Hepatocyte (in vitro differentiated cells): ENCODE data around the gene SCP2. TPM values are rescaled to one million over a fixed set of nuclear protein-coding genes. Genes with fewer than 3 reads are reported as not detected.

ENCODE experiments used
- DNase-seq: peaks from one replicate; pipeline ENCODE4 v3.0.0-alpha.2; 2016; ENCODE audit warnings: low spot score
- H2AFZ ChIP-seq: fragments of 200-600 bp; sonication (generic); 2 replicates; pipeline ENCODE4 v1.6.0; 2016; ENCODE audit warnings: antibody characterized with exemption, mild to moderate bottlenecking
- H3K27ac ChIP-seq: fragments of 200-600 bp; sonication (generic); 2 replicates; pipeline ENCODE4 v1.5.1; 2016; ENCODE audit warnings: mild to moderate bottlenecking
- H3K27me3 ChIP-seq: fragments of 200-600 bp; sonication (generic); 2 replicates; pipeline ENCODE4 v1.6.1; 2016
- H3K36me3 ChIP-seq: fragments of 200-600 bp; sonication (generic); replicated peaks from 2 replicates; pipeline ENCODE4 v1.5.1; 2016; ENCODE audit warnings: low read depth; ENCODE audit not compliant: insufficient read depth
- H3K4me1 ChIP-seq: fragments of 200-600 bp; sonication (generic); 2 replicates; pipeline ENCODE4 v1.5.1; 2016; ENCODE audit warnings: mild to moderate bottlenecking, moderate library complexity; ENCODE audit not compliant: insufficient read depth
- H3K4me2 ChIP-seq: fragments of 200-600 bp; sonication (generic); 2 replicates; pipeline ENCODE4 v1.6.0; 2016
- H3K4me3 ChIP-seq: fragments of 200-600 bp; sonication (generic); 2 replicates; pipeline ENCODE4 v1.5.1; 2016; ENCODE audit warnings: mild to moderate bottlenecking
- H3K79me2 ChIP-seq: fragments of 200-600 bp; sonication (generic); 2 replicates; pipeline ENCODE4 v1.6.0; 2017; ENCODE audit warnings: mild to moderate bottlenecking
- H3K9me2 ChIP-seq: fragments of 200-600 bp; sonication (generic); replicated peaks from 2 replicates; pipeline ENCODE4 v1.6.0; 2017; ENCODE audit warnings: mild to moderate bottlenecking; ENCODE audit not compliant: insufficient read depth
- H3K9me3 ChIP-seq: fragments of 200-600 bp; sonication (generic); 2 replicates; pipeline ENCODE4 v1.5.1; 2016; ENCODE audit warnings: low read depth, mild to moderate bottlenecking
- H4K20me1 ChIP-seq: fragments of 200-600 bp; sonication (generic); 2 replicates; pipeline ENCODE4 v1.6.0; 2016; ENCODE audit warnings: mild to moderate bottlenecking; ENCODE audit not compliant: insufficient read depth, poor library complexity, severe bottlenecking
- EZH2 ChIP-seq: fragments of 200-600 bp; sonication (generic); IDR thresholded peaks from 2 replicates; pipeline ENCODE4 v1.6.1; 2016; ENCODE audit warnings: antibody characterized with exemption, mild to moderate bottlenecking, borderline replicate concordance
- EZH2phosphoT487 ChIP-seq: fragments of 200-600 bp; sonication (generic); IDR thresholded peaks from one replicate; pipeline ENCODE4 v1.6.1; 2018; ENCODE audit warnings: antibody characterized with exemption, mild to moderate bottlenecking, low read depth, moderate library complexity; ENCODE audit not compliant: unreplicated experiment, severe bottlenecking
- WGBS: methylation state at CpG from one replicate; pipeline ENCODE4 v1.1.6; 2016; ENCODE audit warnings: low lambda C conversion rate; ENCODE audit errors: missing lambda C conversion rate; 5-methylcytosine and 5-hydroxymethylcytosine counted together
- microRNA counts: library from miRNA; unstranded; fragments of <30 nt; microRNA quantifications from one replicate; lab custom pipeline; 2017
- microRNA-seq: library from miRNA; unstranded; fragments of <30 nt; microRNA quantifications from one replicate; pipeline ENCODE4, GENCODE V29; 2017
- polyA plus RNA-seq: library from polyadenylated mRNA; unstranded; fragments of >200 nt; fragmentation: Nextera tagmentation; extraction: Ambion mirVana; gene quantifications from 2 replicates; pipeline ENCODE4 v1.2.1, GENCODE V29; 2016
- small RNA-seq: library from RNA; depleted of rRNA; stranded (forward); fragments of <200 nt; gene quantifications from one replicate; pipeline ENCODE3, GENCODE V24; 2014
- total RNA-seq: library from RNA; depleted of rRNA; stranded (reverse); fragments of >200 nt; gene quantifications from 2 replicates; pipeline ENCODE4 v1.2.3, GENCODE V29; 2014
- TF ChIP-seq, protein P1 (sequence below): fragments of 200-600 bp; sonication (generic); IDR thresholded peaks from 2 replicates; pipeline ENCODE4 v1.5.1; 2016; ENCODE audit warnings: antibody characterized with exemption, mild to moderate bottlenecking; ENCODE audit not compliant: poor library complexity

The SCP2 gene
- total and polyA plus RNA-seq, 2 experiments from 2014 or later = 201 to 310 TPM

DNA sequence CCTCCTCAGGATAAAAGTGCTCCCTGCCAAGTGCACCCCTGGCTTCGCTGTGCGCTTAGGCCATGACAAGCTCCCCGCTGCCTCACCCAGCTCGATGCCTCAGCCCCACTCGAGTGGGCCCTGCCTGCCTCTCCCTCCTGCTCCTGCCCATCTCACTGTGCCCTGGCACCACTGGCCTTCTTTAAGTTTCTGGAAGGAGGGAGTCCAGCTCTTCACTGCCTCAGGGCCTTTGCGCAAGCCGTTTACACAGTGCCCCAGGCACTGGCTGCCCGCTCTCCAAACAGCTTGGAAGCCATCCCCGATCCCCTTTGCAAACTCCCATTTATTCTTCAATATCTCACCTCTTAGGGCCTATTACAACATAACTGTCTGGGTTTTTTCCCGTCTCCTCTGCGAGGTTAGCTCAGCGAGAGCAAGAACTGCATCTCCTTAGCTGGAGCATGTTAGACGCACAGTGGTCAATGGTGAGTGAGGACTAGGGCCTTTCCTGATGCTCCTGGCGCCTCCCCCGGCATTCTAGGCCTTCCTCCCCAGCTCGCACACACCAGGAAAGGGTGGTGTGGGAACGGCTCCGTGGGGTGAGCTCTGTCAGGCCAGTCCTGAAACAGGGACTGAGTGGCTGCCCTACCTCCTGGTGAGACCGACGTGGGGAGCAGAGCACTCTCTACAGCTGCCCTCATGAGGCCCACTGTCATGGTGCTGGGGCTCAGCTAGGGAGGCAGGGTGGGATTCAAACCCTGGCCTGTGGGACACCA is 166.9 kb downstream of the SCP2 start:
- no peak for TF ChIP-seq EZH2phosphoT487
- no peak for TF ChIP-seq EZH2
- TF ChIP-seq, protein P1, sequence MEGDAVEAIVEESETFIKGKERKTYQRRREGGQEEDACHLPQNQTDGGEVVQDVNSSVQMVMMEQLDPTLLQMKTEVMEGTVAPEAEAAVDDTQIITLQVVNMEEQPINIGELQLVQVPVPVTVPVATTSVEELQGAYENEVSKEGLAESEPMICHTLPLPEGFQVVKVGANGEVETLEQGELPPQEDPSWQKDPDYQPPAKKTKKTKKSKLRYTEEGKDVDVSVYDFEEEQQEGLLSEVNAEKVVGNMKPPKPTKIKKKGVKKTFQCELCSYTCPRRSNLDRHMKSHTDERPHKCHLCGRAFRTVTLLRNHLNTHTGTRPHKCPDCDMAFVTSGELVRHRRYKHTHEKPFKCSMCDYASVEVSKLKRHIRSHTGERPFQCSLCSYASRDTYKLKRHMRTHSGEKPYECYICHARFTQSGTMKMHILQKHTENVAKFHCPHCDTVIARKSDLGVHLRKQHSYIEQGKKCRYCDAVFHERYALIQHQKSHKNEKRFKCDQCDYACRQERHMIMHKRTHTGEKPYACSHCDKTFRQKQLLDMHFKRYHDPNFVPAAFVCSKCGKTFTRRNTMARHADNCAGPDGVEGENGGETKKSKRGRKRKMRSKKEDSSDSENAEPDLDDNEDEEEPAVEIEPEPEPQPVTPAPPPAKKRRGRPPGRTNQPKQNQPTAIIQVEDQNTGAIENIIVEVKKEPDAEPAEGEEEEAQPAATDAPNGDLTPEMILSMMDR = no peak
- Histone ChIP-seq H3K79me2 (no peaks in the 10 kb centered on the region), H3K27me3 (no peaks in the 10 kb centered on the region), H3K4me1 (peaks cover 10% of the 10 kb centered on the region), H3K36me3 (no peaks in the 10 kb centered on the region), H3K9me3 (no peaks in the 10 kb centered on the region), H3K27ac (no peak overlapping the region), H4K20me1 (no peaks in the 10 kb centered on the region), H3K4me2 (no peak overlapping the region), H2AFZ (no peak overlapping the region), H3K9me2 (no peaks in the 10 kb centered on the region), H3K4me3 (no peak overlapping the region)
- DNase-seq = no peak
- 96% methylated on average over 19 of the region's 20 CpGs for WGBS

DNA sequence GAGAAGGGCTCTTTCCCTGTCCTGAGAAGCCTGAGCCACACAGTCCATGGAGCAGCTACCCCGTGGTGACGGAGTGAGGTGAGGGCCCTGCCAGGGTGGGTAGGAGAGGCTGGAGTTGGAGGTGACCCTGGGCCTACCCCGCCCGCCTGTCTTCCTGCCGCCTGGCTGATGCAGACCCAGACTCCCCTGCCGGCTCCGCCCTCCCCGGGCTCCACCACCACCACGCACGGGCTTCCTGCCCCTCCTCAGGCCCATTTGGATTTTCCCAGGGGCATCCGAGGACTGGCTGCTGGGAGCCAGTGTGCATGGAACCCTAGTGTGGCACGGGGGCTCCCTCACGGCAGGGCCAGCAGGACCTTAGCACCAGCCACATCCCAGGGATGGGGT is 167.4 kb downstream of the SCP2 start:
- no peak for TF ChIP-seq EZH2
- TF ChIP-seq EZH2phosphoT487 = no peak
- TF ChIP-seq, protein P1 = no peak
- Histone ChIP-seq H3K27me3 (no peaks in the 10 kb centered on the region), H3K9me3 (no peaks in the 10 kb centered on the region), H3K4me1 (peaks cover 5% of the 10 kb centered on the region), H2AFZ (no peak overlapping the region), H3K9me2 (no peaks in the 10 kb centered on the region), H3K79me2 (no peaks in the 10 kb centered on the region), H3K27ac (no peak overlapping the region), H4K20me1 (no peaks in the 10 kb centered on the region), H3K4me2 (no peak overlapping the region), H3K36me3 (no peaks in the 10 kb centered on the region), H3K4me3 (no peak overlapping the region)
- WGBS = 77% methylated on average over 12 of the region's 13 CpGs
- DNase-seq = no peak

MicroRNA genes within 50 kb of the gene (microRNA counts, 767-probe panel; counts per million panel counts)
- not detected for microRNA hsa-miR-1273f (lab: Ali Mortazavi, UCI)
- not detected for microRNA hsa-miR-1273g-5p (lab: Ali Mortazavi, UCI)

Small RNAs within 50 kb of the gene (microRNA-seq; reads per million reads assigned to microRNA genes)
- gene MIR1273F (not detected), gene MIR1273G (not detected), gene MIR5095 (not detected)

Small RNAs within 50 kb of the gene (small RNA-seq; reads per million reads assigned to genes)
- gene AC099677.1 (not detected), gene AC099677.2 (not detected), gene HIGD1AP11 (not detected), gene MIR1273F (not detected), gene MIR1273G (not detected), gene MIR5095 (not detected)

Other genes with a start within 250 kb of the SCP2 start
- gene COA7, start 228.9 kb upstream of the SCP2 start, total RNA-seq = 14.8 and 19.0 TPM in 2 replicates
- 8.9 and 9.0 TPM in 2 replicates for gene COA7, start 228.9 kb upstream of the SCP2 start, polyA plus RNA-seq
- gene ZYG11B, start 200.8 kb upstream of the SCP2 start, total RNA-seq = 34.4 and 36.2 TPM in 2 replicates
- gene ZYG11B, start 200.8 kb upstream of the SCP2 start, polyA plus RNA-seq = 5.4 and 8.0 TPM in 2 replicates
- gene ZYG11A, start 84.5 kb upstream of the SCP2 start, total RNA-seq = 1.1 and 1.8 TPM in 2 replicates
- 0.40 TPM in 2 replicates for gene ZYG11A, start 84.5 kb upstream of the SCP2 start, polyA plus RNA-seq
- gene ECHDC2, start 5.5 kb upstream of the SCP2 start, total RNA-seq = 46.9 and 67.4 TPM in 2 replicates
- gene ECHDC2, start 5.5 kb upstream of the SCP2 start, polyA plus RNA-seq = 99.5 and 106 TPM in 2 replicates
- 2.1 and 3.9 TPM in 2 replicates for gene PODN, start 134.9 kb downstream of the SCP2 start, total RNA-seq
- gene PODN, start 134.9 kb downstream of the SCP2 start, polyA plus RNA-seq = 4.9 and 9.2 TPM in 2 replicates
- gene SLC1A7, start 215.4 kb downstream of the SCP2 start, total RNA-seq = not detected in 2 replicates
- gene SLC1A7, start 215.4 kb downstream of the SCP2 start, polyA plus RNA-seq = 0.46 TPM in 1 of 2 replicates, not detected in the other